Activated CD4-positive, CD25-positive, alpha-beta regulatory T cell (primary cell): ENCODE data around the gene DST.

Source experiments
- DNase-seq, 4 experiments: peaks; one replicate each; lab custom pipeline; 2025; lab: John Stamatoyannopoulos, UW

Gene DST

GRCh38 chr6:56536536-56536935 is 106.2 kb downstream of the DST start:
- no peak for DNase-seq

GRCh38 chr6:56535626-56536025 is 107.1 kb downstream of the DST start:
- DNase-seq, result no peak

- DNase-seq, result no peak
These were observed 107.8 kb downstream of the DST start for GRCh38 chr6:56534680-56535419.

GRCh38 chr6:56532766-56533551 is 109.7 kb downstream of the DST start:
- no peak for DNase-seq

GRCh38 chr6:56531839-56532595 is 110.7 kb downstream of the DST start:
- DNase-seq, result no peak

GRCh38 chr6:56529594-56530191 is 113.0 kb downstream of the DST start:
- DNase-seq, result no peak

- DNase-seq, result no peak
These were observed 114.3 kb downstream of the DST start for GRCh38 chr6:56528412-56528841.

- DNase-seq, result no peak
These were observed 114.8 kb downstream of the DST start for GRCh38 chr6:56527934-56528333.

GRCh38 chr6:56526860-56527544 is 115.7 kb downstream of the DST start:
- DNase-seq, result no peak

GRCh38 chr6:56525974-56526789 is 116.5 kb downstream of the DST start:
- no peak for DNase-seq

GRCh38 chr6:56524891-56525703 is 117.6 kb downstream of the DST start:
- DNase-seq, result no peak

- DNase-seq, result no peak
These were observed 120.0 kb downstream of the DST start for GRCh38 chr6:56522495-56523270.

- DNase-seq, result no peak
These were observed 120.7 kb downstream of the DST start for GRCh38 chr6:56521976-56522375.

- no peak for DNase-seq
These were observed 121.2 kb downstream of the DST start for GRCh38 chr6:56521454-56521853.

- DNase-seq, result no peak
These were observed 122.5 kb downstream of the DST start for GRCh38 chr6:56520218-56520617.

GRCh38 chr6:56518995-56519767 is 123.5 kb downstream of the DST start:
- no peak for DNase-seq

- DNase-seq, result no peak
These were observed 125.4 kb downstream of the DST start for GRCh38 chr6:56517155-56517745.

- no peak for DNase-seq
These were observed 126.7 kb downstream of the DST start for GRCh38 chr6:56516003-56516402.
